Activated CD4-positive, alpha-beta T cell treated with anti-CD3 and anti-CD28 coated beads, Interleukin-2, amount 50 U/mL, for 48 hours (primary cell): ENCODE data around the gene RELT.

ENCODE experiments used
- DNase-seq, 2 experiments: peaks; one replicate each; pipeline ENCODE4 v3.0.0-alpha.2; 2020

The RELT gene

DNA sequence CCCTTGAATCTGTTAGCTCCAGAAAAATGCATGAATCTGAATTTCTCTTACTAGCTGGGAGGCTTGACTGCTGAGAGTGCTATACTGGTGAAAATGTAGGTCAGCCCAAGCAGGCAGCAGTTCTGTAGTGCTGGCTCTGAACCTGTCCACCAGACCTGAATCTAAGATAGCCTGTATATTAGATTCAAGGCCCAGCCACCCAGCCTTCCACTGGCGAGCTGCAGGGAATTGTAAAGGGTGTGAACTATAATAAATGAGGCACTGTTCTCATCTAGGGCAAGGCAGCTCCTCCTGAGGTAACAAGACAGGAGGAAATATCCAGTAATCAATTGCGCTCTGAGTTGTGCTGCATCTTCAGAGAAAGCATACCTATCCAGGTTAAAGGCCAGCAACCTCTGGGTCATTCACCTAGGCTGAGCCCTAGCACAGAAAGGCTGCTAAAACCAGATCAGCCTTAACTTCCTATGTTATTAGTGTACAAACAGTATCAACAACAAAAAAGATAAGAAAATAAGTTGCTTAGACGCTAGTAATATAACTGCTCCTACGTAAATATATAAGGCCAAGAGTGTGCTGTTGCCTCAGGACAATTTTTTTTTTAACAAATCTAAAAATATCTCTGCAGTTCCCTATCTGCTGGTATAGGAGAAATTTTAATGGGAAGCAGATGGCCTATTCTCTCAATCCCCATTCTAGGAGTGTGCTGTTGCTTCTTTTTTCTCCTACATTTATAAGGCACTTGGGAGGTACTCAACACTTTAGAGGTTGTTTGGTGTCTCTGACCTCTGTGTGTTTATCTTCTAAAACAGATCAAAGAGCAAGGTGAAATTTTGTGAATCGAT is 63.0 kb downstream of the RELT start:
- no peak for DNase-seq

DNA sequence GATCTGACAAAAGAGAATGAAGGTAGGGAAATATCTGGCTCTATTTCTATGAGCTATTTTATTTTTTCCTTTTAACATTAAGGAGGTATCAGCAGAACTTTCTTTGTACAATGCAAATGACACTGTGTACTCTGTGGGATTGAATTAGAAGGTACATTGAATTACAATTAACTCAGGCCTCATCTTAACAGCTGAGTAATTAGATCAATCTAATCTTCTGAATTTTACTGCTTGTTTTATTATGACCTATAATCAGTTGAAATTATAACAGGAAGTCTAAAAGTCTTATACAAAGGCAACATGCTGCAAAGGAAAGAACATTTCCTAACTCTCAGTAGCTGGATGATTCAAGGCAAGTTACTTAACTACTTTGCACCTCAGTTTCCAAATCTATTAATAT is 69.8 kb downstream of the RELT start:
- DNase-seq = no peak

DNA sequence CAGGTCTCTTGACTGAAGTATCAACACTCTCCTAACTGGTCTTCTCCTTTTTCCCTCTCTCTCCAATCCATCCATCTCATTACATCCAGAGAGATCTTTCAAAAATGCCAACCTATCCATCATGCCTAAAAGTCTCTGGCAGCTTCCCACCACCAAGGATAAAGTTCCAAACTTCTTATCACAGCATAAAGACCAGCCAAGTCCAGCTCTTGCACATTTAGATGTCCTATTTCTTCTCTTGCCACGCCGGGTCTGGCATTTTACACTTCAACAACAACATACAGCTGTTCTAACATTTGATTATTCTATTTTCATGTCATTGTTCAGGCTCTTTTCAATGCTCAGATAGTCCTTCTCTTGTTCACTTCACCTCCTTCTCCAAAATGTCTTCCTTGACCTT is 70.6 kb downstream of the RELT start:
- no peak for DNase-seq
